Naive thymus-derived CD4-positive, alpha-beta T cell (primary cell): Measurements from ENCODE around the gene MPPE1. TPM values are rescaled to one million over a fixed set of nuclear protein-coding genes. Genes with fewer than 3 reads are reported as not detected.
"Not testable (repeated sequence)": the region's sequence is repeated elsewhere in the genome, so short reads cannot be mapped to it uniquely, and the experiment has no call there.

Experiments
- ATAC-seq: fragments of 150-1000 bp; cut with Tn5 transposase; 2 replicates; pipeline ENCODE4 v1.10.0; 2021; ENCODE audit warnings: mild to moderate bottlenecking, moderate library complexity
- CTCF ChIA-PET: fragments of 350-600 bp; sonication (Branson Sonifier 250); formaldehyde crosslinking; loops from one replicate; lab custom pipeline; 2021; ENCODE audit warnings: antibody characterized with exemption; lab: Charles Lee
- POLR2A ChIA-PET: fragments of 350-600 bp; sonication (Branson Sonifier 250); formaldehyde crosslinking; loops from one replicate; lab custom pipeline; 2021; ENCODE audit warnings: antibody characterized with exemption, inconsistent platforms; lab: Charles Lee
- DNase-seq, 9 donors: peaks; one replicate each; pipeline versions ENCODE4 v3.0.0 to v3.0.0-alpha.2; 2020 to 2022; ENCODE audit warnings: mixed read lengths in 1 of 9
- H3K27ac ChIP-seq: one replicate; pipeline ENCODE4 v1.7.0; 2013; ENCODE audit warnings: mild to moderate bottlenecking, low read depth, low read length, moderate library complexity
- H3K27me3 ChIP-seq, 2 donors: one replicate each; pipeline ENCODE4 v1.7.0; 2013; ENCODE audit warnings: low read length in 2 of 2, mild to moderate bottlenecking in 2 of 2, moderate library complexity in 2 of 2; ENCODE audit not compliant: control insufficient read depth in 2 of 2, insufficient read depth in 2 of 2
- H3K36me3 ChIP-seq, 3 experiments: 1 replicate in 2 of 3; 2 replicates in 1 of 3; pipeline ENCODE4 v1.7.0; 2013; ENCODE audit warnings: low read length in 3 of 3, mild to moderate bottlenecking in 3 of 3, moderate library complexity in 1 of 3; ENCODE audit not compliant: insufficient read depth in 3 of 3, control insufficient read depth in 2 of 3
- H3K4me1 ChIP-seq, 2 donors: one replicate each; pipeline ENCODE4 v1.7.0; 2013; ENCODE audit warnings: low read length in 2 of 2, mild to moderate bottlenecking in 2 of 2, moderate library complexity in 1 of 2; ENCODE audit not compliant: control insufficient read depth in 2 of 2, insufficient read depth in 2 of 2
- H3K4me3 ChIP-seq: 2 replicates; pipeline ENCODE4 v1.7.0; 2013; ENCODE audit warnings: mild to moderate bottlenecking, low read length
- H3K9me3 ChIP-seq, 3 experiments: 1 replicate in 2 of 3; 2 replicates in 1 of 3; pipeline ENCODE4 v1.7.0; 2013; ENCODE audit warnings: low read length in 3 of 3; ENCODE audit not compliant: control insufficient read depth in 2 of 3
- H3K27ac Mint-ChIP-seq, 9 donors: one replicate each; pipeline ENCODE4 v1.8.0; 2020 to 2022; ENCODE audit warnings: mixed read lengths in 9 of 9, mild to moderate bottlenecking in 8 of 9, moderate library complexity in 5 of 9, inconsistent platforms in 2 of 9
- H3K27me3 Mint-ChIP-seq, 5 donors: one replicate each; pipeline ENCODE4 v1.8.0; 2021 to 2022; ENCODE audit warnings: mixed read lengths in 5 of 5, mild to moderate bottlenecking in 1 of 5
- H3K36me3 Mint-ChIP-seq, 5 donors: one replicate each; pipeline ENCODE4 v1.8.0; 2020 to 2022; ENCODE audit warnings: mixed read lengths in 5 of 5, mild to moderate bottlenecking in 3 of 5, inconsistent platforms in 1 of 5
- H3K4me1 Mint-ChIP-seq, 7 donors: one replicate each; pipeline ENCODE4 v1.8.0; 2020 to 2022; ENCODE audit warnings: mixed read lengths in 7 of 7, mild to moderate bottlenecking in 3 of 7, inconsistent platforms in 1 of 7
- H3K4me3 Mint-ChIP-seq, 10 donors: one replicate each; pipeline ENCODE4 v1.8.0; 2020 to 2022; ENCODE audit warnings: mild to moderate bottlenecking in 10 of 10, mixed read lengths in 10 of 10, moderate library complexity in 6 of 10, inconsistent platforms in 2 of 10
- H3K9me3 Mint-ChIP-seq, 11 donors: one replicate each; pipeline ENCODE4 v1.8.0; 2020 to 2022; ENCODE audit warnings: mixed read lengths in 11 of 11, mild to moderate bottlenecking in 4 of 11, inconsistent platforms in 1 of 11, moderate library complexity in 1 of 11
- intact Hi-C, 2 donors: fragments of 100-400 bp; cut with micrococcal nuclease; formaldehyde crosslinking; loops; one replicate each; pipeline ENCODE4 v1.15.1; 2023
- polyA plus RNA-seq, 2 donors: library from polyadenylated mRNA; unstranded; fragments of 300-500 nt; fragmentation: Illumina TruSeq; gene quantifications; one replicate each; pipeline ENCODE4 v1.2.3, GENCODE V29; 2021
- total RNA-seq, 6 experiments: library from RNA in 5 of 6; stranded (reverse) in 5 of 6; gene quantifications; 1 replicate in 5 of 6; 2 replicates in 1 of 6; pipeline ENCODE4 v1.2.3 and lab custom pipeline; 2021 to 2026

MPPE1 gene
- total and polyA plus RNA-seq, 7 experiments from 2014 or later = 45.6 to 88.0 (median 70.3) TPM

GRCh38 chr18:11902522-11903292, 5.4 kb downstream of the MPPE1 start:
- intact Hi-C loops = loop anchor here in 1 of 2 donors (10.0 kb wide), 2 partner anchors 472 to 982 kb away; partner anchors contain the start of genes AFG3L2 and PTPN2
- H3K4me3 ChIP-seq = no peak overlapping the region
- peaks cover 8% of the 10 kb centered on the region in 2 donors for H3K4me1 ChIP-seq
- Mint-ChIP-seq H3K36me3 (peaks cover 4 to 28% (median 15%) of the 10 kb centered on the region in 5 donors), H3K27ac (peak overlapping the region in 2 of 9 donors; percentile 5 to 48), H3K4me3 (peak overlapping the region in 1 of 10 donors; percentile 26), H3K4me1 (peaks cover 6 to 32% (median 26%) of the 10 kb centered on the region in 7 donors), H3K27me3 (no peaks in the 10 kb centered on the region), H3K9me3 (no peaks in the 10 kb centered on the region)
- no peaks in the 10 kb centered on the region for H3K27me3 ChIP-seq
- CTCF ChIA-PET = interaction anchor here (0.7 kb wide), 1 partner anchor 14 kb away, joined by 3 read pairs; no protein-coding TSS in a partner anchor
- POLR2A ChIA-PET = interaction anchor here (1.3 kb wide), 1 partner anchor 51 kb away, joined by 5 read pairs; no protein-coding TSS in a partner anchor
- peaks cover 0 to 36% (median 0%) of the 10 kb centered on the region in 3 experiments for H3K36me3 ChIP-seq
- ATAC-seq (no peak), DNase-seq (no peak)
- H3K27ac ChIP-seq = no peak overlapping the region
- H3K9me3 ChIP-seq = no peaks in the 10 kb centered on the region

GRCh38 chr18:11901826-11902438, 6.2 kb downstream of the MPPE1 start:
- ChIA-PET POLR2A (interaction anchor here (0.6 kb wide), 1 partner anchor 50 kb away, joined by 3 read pairs; no protein-coding TSS in a partner anchor), CTCF (interaction anchor here (0.7 kb wide), 1 partner anchor 13 kb away, joined by 3 read pairs; no protein-coding TSS in a partner anchor)
- intact Hi-C loops = loop anchor here in 1 of 2 donors (10.0 kb wide), 2 partner anchors 473 to 983 kb away; partner anchors contain the start of genes AFG3L2 and PTPN2
- ATAC-seq (no peak), DNase-seq (no peak)
- no peaks in the 10 kb centered on the region for H3K9me3 Mint-ChIP-seq
- Histone ChIP-seq H3K36me3 (peaks cover 0 to 36% (median 0%) of the 10 kb centered on the region in 3 experiments), H3K27ac (no peak overlapping the region), H3K9me3 (no peaks in the 10 kb centered on the region), H3K4me1 (peaks cover 0 to 1% of the 10 kb centered on the region in 2 donors), H3K4me3 (no peak overlapping the region), H3K27me3 (no peaks in the 10 kb centered on the region)
- peaks cover 5 to 24% (median 18%) of the 10 kb centered on the region in 7 donors for H3K4me1 Mint-ChIP-seq
- H3K27me3 Mint-ChIP-seq = no peaks in the 10 kb centered on the region
- peaks cover 8 to 35% (median 13%) of the 10 kb centered on the region in 5 donors for H3K36me3 Mint-ChIP-seq
- peak overlapping the region in 3 of 9 donors; percentile 22 to 48 (median 34) for H3K27ac Mint-ChIP-seq
- no peak overlapping the region for H3K4me3 Mint-ChIP-seq

- H3K4me3 ChIP-seq = no peak overlapping the region
- Mint-ChIP-seq H3K36me3 (peaks cover 8 to 48% (median 22%) of the 10 kb centered on the region in 5 donors), H3K9me3 (no peaks in the 10 kb centered on the region), H3K4me3 (no peak overlapping the region), H3K27ac (peak overlapping the region in 1 of 9 donors; percentile 5), H3K4me1 (peaks cover 4 to 15% (median 6%) of the 10 kb centered on the region in 7 donors), H3K27me3 (no peaks in the 10 kb centered on the region)
- H3K4me1 ChIP-seq = no peaks in the 10 kb centered on the region
- H3K27me3 ChIP-seq = no peaks in the 10 kb centered on the region
- no peaks in the 10 kb centered on the region for H3K9me3 ChIP-seq
- CTCF ChIA-PET = no interaction called here
- H3K36me3 ChIP-seq = peaks cover 0 to 46% (median 0%) of the 10 kb centered on the region in 3 experiments
- ATAC-seq (no peak), DNase-seq (no peak)
- intact Hi-C loops = no loop called here
- POLR2A ChIA-PET = interaction anchor here (0.6 kb wide), 1 partner anchor 1942 kb away, joined by 3 read pairs; no protein-coding TSS in a partner anchor
- no peak overlapping the region for H3K27ac ChIP-seq
These were observed 9.1 kb downstream of the MPPE1 start for GRCh38 chr18:11899063-11899462.

GRCh38 chr18:11897781-11898180, 10.3 kb downstream of the MPPE1 start:
- no peaks in the 10 kb centered on the region for H3K4me1 ChIP-seq
- Mint-ChIP-seq H3K9me3 (no peaks in the 10 kb centered on the region), H3K4me1 (peaks cover 0 to 13% (median 6%) of the 10 kb centered on the region in 7 donors), H3K36me3 (peaks cover 12 to 53% (median 30%) of the 10 kb centered on the region in 5 donors), H3K4me3 (no peak overlapping the region), H3K27me3 (no peaks in the 10 kb centered on the region), H3K27ac (no peak overlapping the region)
- no peaks in the 10 kb centered on the region for H3K9me3 ChIP-seq
- ChIA-PET POLR2A (interaction anchor here (0.9 kb wide), 1 partner anchor 8 kb away, joined by 4 read pairs; no protein-coding TSS in a partner anchor), CTCF (no interaction called here)
- H3K27me3 ChIP-seq = no peaks in the 10 kb centered on the region
- DNase-seq (no peak), ATAC-seq (no peak)
- no peak overlapping the region for H3K27ac ChIP-seq
- H3K36me3 ChIP-seq = peaks cover 0 to 47% (median 0%) of the 10 kb centered on the region in 3 experiments
- no peak overlapping the region for H3K4me3 ChIP-seq
- intact Hi-C loops = no loop called here

GRCh38 chr18:11892438-11892837, 15.7 kb downstream of the MPPE1 start:
- DNase-seq, intact Hi-C loops, H3K4me1 Mint-ChIP-seq, H3K27ac ChIP-seq, CTCF ChIA-PET, H3K4me1 ChIP-seq, H3K9me3 Mint-ChIP-seq, H3K27me3 Mint-ChIP-seq, H3K4me3 ChIP-seq, H3K4me3 Mint-ChIP-seq, H3K27me3 ChIP-seq, ATAC-seq, H3K27ac Mint-ChIP-seq, H3K9me3 ChIP-seq: not testable (repeated sequence)
- peaks cover 17 to 48% (median 24%) of the 10 kb centered on the region in 5 donors for H3K36me3 Mint-ChIP-seq
- POLR2A ChIA-PET = interaction anchor here (2.1 kb wide), 1 partner anchor 42 kb away, joined by 5 read pairs; the partner anchor contains the start of gene CHMP1B
- H3K36me3 ChIP-seq = peaks cover 0 to 66% (median 11%) of the 10 kb centered on the region in 3 experiments

- Mint-ChIP-seq H3K4me1 (peaks cover 0 to 7% (median 3%) of the 10 kb centered on the region in 7 donors), H3K27ac (peak overlapping the region in 1 of 9 donors; percentile 24), H3K27me3 (no peaks in the 10 kb centered on the region), H3K36me3 (peaks cover 17 to 46% (median 26%) of the 10 kb centered on the region in 5 donors), H3K4me3 (no peak overlapping the region), H3K9me3 (no peaks in the 10 kb centered on the region)
- ATAC-seq = no peak
- no peak for DNase-seq
- ChIA-PET CTCF (no interaction called here), POLR2A (interaction anchor here (2.1 kb wide), 1 partner anchor 41 kb away, joined by 5 read pairs; the partner anchor contains the start of gene CHMP1B)
- intact Hi-C loops = no loop called here
- no peak overlapping the region for H3K4me3 ChIP-seq
- H3K4me1 ChIP-seq = no peaks in the 10 kb centered on the region
- no peak overlapping the region for H3K27ac ChIP-seq
- no peaks in the 10 kb centered on the region for H3K9me3 ChIP-seq
- H3K36me3 ChIP-seq = peaks cover 0 to 73% (median 11%) of the 10 kb centered on the region in 3 experiments
- H3K27me3 ChIP-seq = no peaks in the 10 kb centered on the region
These were observed 16.4 kb downstream of the MPPE1 start for GRCh38 chr18:11891737-11892136.
